Measurements from ENCODE around the gene EHD3. TPM values are rescaled to one million over a fixed set of nuclear protein-coding genes. Genes with fewer than 3 reads are reported as not detected.

EHD3 gene
- total RNA-seq, 2 donors from 2014 or later = 1.0 to 1.1 TPM

- TF ChIP-seq CTCF (IDR thresholded peaks at IDR 0.05) = no peak
- H3K27ac ChIP-seq = no peak overlapping the region
- H3K4me1 ChIP-seq = no peaks in the 10 kb centered on the region
- no peak overlapping the region for H3K9ac ChIP-seq (ENCODE audit: low read depth in 2 of 2, low read length in 2 of 2)
- DNase-seq = no peak
- no peaks in the 10 kb centered on the region for H3K36me3 ChIP-seq
- no peaks in the 10 kb centered on the region for H3K27me3 ChIP-seq
- no peak overlapping the region for H3K4me3 ChIP-seq
- intact Hi-C loops (cut with DNase I) = no loop called here
- H3K9me3 ChIP-seq = no peaks in the 10 kb centered on the region
Measured at GRCh38 chr2:31212659-31213600, 21.0 kb upstream of the EHD3 start.

DNA sequence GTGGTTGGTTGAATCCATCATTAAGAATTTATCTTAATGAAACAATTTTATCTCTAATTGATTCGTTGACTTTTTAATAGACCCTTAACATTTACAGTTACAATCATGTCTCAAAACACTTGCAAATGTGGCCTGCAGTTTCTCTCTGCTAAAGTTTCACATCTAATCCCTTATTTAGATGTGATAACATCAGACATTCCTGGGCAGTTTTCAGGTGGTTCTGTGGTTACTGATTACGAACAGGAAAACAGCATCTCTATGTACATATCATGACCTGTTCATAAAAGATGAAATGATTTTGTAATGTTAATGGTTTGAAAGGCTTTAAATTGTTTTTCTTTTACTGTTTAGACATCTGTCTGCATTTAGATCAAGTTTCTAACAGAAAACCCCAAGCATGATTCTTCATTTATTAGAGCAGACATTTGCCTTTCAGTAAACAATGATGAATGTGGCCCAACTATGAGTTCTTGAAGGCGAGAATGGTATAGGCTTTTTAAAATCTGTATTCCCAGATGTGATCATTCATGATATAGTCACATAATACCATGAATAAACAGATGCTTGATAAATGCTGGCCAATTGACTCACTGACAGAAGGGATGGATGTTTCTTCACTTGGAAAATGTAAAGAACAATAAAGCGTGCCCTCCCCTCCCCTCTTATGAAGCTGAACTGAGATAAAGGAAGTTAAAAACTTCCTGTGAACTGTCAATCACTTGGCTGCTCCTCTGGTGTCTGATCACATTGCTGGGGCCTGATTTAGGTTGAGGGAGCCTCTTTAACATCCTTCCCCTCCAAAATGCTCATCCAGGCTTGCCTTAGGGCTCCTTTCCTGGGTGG is 20.1 kb upstream of the EHD3 start:
- Histone ChIP-seq H3K27ac (no peak overlapping the region), H3K4me1 (no peaks in the 10 kb centered on the region), H3K27me3 (no peaks in the 10 kb centered on the region), H3K4me3 (no peak overlapping the region), H3K9ac (ENCODE audit: low read depth in 2 of 2, low read length in 2 of 2) (no peak overlapping the region), H3K36me3 (no peaks in the 10 kb centered on the region), H3K9me3 (no peaks in the 10 kb centered on the region)
- TF ChIP-seq CTCF (IDR thresholded peaks at IDR 0.05) = no peak
- intact Hi-C loops (cut with DNase I) = no loop called here
- no peak for DNase-seq

DNA sequence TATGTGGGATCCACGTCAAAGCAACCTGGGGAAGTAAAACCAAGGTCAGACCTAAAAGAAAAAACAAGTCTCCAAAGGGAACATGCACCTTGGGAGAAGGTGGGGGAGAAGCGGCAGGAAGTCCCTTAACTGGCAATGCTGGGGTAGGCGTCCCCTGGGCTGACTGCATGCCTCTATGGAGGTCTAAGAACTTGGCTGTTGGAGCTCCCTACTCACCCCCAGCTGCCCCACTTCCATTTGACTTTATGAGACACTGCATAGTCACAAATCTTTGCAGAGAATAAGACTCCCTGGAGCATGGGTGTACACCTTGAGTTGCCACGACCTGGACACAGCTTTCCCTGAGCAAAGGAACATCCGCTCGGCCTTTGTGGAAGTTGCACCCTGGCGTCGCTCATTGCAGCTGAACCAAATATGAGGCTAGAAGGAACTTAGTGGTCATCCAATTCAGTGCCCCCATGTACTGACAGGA is 19.5 kb upstream of the EHD3 start:
- H3K27me3 ChIP-seq = no peaks in the 10 kb centered on the region
- no peak overlapping the region for H3K4me3 ChIP-seq
- H3K4me1 ChIP-seq = no peaks in the 10 kb centered on the region
- H3K9me3 ChIP-seq = no peaks in the 10 kb centered on the region
- H3K9ac ChIP-seq (ENCODE audit: low read depth in 2 of 2, low read length in 2 of 2) = no peak overlapping the region
- no peak for TF ChIP-seq CTCF (IDR thresholded peaks at IDR 0.05)
- DNase-seq = no peak
- intact Hi-C loops (cut with DNase I) = no loop called here
- no peak overlapping the region for H3K27ac ChIP-seq
- H3K36me3 ChIP-seq = no peaks in the 10 kb centered on the region

DNA sequence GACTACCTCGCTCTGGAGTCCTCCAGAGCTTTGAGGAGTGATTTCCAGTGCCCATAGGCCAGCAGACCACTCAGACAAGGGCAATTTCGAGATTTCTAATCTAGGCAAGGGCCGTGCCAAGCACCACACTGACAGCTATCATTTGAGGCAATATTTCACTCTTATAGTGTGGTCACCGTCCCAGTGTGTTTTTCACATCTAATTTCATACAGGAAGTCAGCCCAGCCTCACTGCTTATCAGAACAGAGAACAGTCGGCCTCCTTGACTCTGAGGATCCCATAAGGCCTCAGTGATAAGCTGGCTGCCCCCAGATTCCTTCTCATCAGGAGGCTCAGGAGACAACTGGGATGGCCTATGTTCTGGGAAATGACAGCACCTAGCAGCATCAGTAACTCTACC is 17.2 kb upstream of the EHD3 start:
- H3K9me3 ChIP-seq = no peaks in the 10 kb centered on the region

More for the DNA sequence above, 17.2 kb upstream of the EHD3 start:
- no peak for DNase-seq
- H3K9ac ChIP-seq (ENCODE audit: low read depth in 2 of 2, low read length in 2 of 2) = no peak overlapping the region
- no peak overlapping the region for H3K4me3 ChIP-seq
- H3K27me3 ChIP-seq = no peaks in the 10 kb centered on the region
- intact Hi-C loops (cut with DNase I) = no loop called here
- no peak for TF ChIP-seq CTCF (IDR thresholded peaks at IDR 0.05)
- no peaks in the 10 kb centered on the region for H3K36me3 ChIP-seq
- no peak overlapping the region for H3K27ac ChIP-seq
- H3K4me1 ChIP-seq = no peaks in the 10 kb centered on the region

All from colonic mucosa (tissue), 4 donors.